AG20443 (cell line): ENCODE measurements around the gene LIM2.
"Not testable (repeated sequence)": the region's sequence is repeated elsewhere in the genome, so short reads cannot be mapped to it uniquely, and the experiment has no call there.

Experiments
- DNase-seq: peaks from one replicate; pipeline ENCODE4 v3.0.0; 2012; ENCODE audit warnings: low spot score, mixed read lengths

The LIM2 gene, protein sequence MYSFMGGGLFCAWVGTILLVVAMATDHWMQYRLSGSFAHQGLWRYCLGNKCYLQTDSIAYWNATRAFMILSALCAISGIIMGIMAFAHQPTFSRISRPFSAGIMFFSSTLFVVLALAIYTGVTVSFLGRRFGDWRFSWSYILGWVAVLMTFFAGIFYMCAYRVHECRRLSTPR

DNA sequence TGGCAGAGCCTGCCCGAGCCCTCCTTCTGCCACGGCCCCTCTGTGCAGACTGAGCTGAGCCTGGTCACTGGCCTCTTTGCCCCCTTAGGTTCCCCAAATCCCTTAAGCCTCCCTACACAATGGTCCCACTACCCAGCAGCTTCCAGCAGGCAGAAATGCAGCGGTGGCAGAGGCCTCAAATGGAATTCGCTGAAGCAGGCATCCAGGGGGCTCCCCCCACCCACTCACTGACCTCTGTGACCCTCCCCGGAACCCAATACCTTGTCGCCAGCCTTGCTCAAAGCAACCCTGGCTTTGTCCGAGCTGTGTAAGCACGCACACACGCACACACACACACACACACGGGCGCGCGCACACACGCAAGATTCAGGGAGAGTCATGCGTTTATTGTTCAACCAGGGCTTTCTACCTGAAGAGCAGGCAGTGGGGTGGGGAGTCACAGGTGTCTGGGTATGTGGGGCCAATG lies at the start of gene LIM2:
TSS of gene LIM2 (minus strand) at position 51 of the 466 bp plus-strand sequence. CDS start 531 bp downstream, outside the sequence.
- DNase-seq: no peak

DNA sequence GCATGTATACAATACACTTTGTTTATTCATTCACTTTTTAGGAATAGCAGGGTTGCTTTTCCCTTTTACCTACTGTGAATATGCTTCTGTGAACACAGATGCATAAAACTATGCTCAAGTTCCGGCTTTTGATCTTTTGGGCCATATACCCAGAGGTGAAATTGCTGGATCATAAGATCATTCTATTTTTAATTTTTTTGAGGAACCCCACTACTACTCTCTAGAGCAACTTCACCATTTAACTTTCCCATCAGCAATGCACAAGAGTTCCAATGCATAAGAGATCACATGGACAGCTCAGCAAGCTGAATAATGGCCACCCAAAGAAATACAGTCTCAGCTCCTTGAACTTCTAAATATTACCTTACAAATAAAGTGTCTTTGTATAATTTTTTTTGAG lies 46.7 kb upstream of the LIM2 start:
- DNase-seq: no peak

DNA sequence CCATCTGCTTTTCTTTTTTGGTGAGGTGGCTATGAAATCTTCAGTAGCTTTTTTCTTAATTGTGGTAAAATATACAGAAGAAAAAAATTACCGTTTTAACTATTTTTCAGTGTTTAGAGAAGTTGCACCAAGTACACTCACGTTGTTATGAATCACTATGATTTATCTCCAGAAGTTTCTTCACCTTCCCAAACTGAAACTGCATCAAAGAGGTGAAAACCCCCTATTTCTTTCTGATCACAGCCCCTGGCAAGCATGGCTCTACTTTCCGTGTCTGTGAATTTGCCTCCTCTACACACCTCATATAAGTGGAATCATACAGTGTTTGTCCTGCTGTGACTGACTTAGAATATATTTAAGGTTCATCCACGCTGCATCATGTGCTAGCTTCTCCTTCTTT lies 45.3 kb upstream of the LIM2 start:
- no peak for DNase-seq

DNA sequence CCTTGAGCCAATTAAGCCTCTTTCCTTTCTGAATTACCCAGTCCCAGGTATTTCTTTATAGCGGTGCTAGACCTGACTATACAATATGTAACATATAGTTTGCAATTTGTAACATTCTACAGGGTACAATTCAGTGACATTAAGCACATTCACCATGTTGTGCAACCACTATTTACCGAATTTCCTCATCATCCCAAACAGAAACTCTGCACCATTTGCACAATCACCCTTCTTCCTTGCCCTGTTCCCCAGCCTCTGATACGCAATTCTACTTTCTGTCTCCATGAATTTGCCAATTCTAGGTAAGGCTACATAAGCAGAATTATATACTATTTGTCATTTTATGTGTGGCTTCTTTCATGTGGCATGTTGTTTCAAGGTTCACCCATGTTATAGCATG lies 43.4 kb upstream of the LIM2 start:
- DNase-seq: no peak

DNA sequence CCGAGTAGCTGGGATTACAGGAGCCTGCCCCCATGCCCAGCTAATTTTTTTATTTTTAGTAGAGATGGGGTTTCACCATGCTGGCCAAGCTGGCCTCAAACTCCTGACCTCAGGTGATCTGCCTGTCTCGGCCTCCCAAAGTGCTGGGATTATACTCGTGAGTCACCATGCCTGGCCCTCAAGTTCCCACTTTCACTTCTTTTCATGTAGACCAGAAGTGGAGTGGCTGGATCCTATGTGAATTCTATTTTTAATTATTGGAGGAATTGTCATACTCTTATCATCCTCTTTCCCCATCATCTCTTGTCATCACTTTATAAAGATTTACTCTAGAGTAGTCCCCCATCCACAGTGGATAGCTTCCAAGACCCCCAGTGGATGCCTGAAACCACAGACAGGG lies 42.4 kb upstream of the LIM2 start:
- no peak for DNase-seq

DNA sequence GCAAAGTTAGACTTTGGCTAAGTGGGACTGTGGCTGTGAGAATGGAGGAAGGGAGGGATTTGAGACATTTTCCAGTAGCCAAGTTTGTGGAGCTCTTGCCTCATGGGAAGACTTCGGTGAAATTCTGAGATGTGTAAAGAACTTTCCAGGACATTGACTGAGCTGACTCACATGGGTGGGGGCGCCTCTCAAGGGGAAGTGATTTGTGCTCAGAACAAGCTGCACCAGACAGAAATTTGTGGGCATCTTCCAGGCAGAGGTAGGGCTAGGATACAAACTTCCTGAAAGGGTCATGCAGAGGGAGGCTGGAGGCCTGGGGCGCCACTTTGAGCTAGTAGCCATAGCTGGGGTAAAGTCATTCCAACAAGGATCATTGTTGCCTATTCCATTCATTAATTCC lies 39.4 kb upstream of the LIM2 start:
- DNase-seq: no peak

DNA sequence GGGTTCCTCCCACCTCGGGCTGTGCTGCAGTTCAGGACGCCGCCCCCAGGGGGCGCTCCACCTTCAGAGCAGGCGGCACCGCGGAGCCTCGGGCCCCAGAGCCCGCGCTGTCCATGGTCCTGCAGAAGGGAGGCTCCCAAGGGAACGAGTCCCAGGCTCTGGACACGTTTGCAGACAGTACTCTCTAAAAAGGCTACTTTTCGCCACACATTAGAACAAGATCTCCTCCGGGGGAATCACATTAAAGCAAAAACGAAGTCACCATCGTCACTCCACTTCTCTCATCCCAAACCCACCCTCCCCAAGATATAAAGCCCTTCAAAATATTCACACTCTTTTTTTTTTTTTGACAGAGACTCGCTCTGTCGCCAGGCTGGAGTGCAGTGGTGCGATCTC lies 34.3 kb upstream of the LIM2 start:
- DNase-seq: peak; percentile 95

DNA sequence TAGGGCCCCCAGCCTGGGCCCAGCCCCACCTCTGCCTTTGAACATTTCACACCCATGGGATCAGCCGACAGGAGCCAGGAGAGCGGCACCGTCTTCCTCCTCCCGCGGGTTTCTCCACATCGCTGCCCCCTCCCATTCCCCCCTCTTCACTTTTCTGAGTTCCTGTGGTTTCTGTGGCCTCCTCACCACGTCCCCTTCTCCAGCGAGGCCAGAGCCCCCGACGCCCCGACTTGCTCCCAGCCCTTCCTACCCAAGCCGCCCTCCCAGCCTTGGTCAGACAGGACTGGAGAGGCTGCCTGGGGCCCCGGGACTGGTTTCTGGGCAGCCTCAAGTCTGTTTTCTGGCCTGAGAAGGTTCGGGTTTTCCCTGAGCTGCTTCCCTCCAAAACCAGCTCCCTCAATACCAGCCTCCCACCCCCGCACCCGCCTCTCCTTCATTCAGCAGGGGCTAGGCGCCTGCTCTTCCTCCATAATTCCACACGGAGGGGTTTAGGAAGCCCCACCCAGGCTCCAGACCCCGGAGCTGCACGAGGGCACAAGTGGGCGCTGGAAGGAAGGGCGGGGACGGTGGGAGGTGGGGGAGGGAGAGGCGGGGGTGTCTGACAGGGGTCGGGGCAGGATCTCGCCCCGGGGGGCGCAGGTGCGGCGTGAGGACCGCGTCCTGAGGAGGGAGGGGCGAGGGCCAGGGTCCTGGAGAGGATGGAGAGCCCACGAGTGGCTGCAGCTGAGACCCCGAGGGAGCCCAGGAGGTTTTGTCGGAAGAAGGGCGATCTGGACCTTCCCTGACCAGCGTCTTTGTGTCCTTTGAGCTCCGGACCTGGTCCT lies 33.7 kb upstream of the LIM2 start:
- no peak for DNase-seq

DNA sequence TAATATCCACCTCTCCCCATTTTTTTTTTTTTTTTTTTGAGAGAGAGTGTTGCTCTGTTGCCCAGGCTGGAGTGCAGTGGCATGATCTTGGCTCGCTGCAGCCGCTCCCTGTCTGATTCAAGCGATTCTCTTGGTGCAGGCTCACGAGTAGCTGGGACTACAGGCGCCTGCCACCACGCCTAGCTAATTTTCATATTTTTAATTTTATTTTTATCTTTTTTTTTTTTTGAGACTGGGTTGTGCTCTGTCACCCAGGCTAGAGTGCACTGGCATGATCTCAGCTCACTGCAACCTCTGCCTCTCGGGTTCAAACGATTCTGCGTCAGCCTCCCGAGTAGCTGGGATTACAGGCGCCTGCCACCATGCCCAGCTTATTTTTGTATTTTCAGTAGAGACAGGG lies 32.7 kb upstream of the LIM2 start:
- not testable (repeated sequence) for DNase-seq

DNA sequence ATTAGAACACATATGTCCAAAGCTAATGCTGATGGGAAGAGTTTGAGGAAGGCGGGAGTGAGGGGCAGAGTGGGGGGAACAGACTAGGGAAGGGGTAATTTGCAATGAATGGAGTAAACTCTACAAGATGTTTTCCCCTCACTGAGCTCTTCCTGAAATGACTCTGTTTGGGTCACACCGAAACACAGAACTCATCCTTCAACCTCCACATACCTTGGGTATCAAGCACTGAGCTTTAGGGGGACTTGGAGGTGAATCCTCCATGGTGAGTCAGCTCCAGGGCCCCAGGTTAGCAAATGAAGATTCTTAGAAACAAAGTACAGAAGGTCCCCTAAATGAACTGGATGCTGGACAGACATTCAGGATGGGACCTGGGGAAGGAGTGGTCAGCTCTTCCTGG lies 30.9 kb upstream of the LIM2 start:
- no peak for DNase-seq

DNA sequence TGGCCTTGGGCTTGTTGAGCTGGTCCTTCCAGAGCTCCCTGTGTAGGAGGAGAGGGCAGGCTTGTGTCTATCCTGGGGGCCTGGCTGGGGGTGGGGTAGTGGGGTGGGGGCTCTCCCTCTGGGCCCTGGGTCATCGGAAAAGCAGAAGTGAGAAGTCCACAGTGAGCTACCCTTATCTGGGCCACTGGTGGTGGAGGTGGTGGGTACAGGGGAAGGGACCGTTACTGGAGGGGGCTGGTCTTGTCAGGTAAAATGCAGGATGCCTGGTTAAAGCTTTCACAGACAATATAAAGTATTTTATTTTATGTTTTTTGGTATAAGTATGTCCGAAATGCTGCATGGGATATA lies 30.0 kb upstream of the LIM2 start:
- no peak for DNase-seq

DNA sequence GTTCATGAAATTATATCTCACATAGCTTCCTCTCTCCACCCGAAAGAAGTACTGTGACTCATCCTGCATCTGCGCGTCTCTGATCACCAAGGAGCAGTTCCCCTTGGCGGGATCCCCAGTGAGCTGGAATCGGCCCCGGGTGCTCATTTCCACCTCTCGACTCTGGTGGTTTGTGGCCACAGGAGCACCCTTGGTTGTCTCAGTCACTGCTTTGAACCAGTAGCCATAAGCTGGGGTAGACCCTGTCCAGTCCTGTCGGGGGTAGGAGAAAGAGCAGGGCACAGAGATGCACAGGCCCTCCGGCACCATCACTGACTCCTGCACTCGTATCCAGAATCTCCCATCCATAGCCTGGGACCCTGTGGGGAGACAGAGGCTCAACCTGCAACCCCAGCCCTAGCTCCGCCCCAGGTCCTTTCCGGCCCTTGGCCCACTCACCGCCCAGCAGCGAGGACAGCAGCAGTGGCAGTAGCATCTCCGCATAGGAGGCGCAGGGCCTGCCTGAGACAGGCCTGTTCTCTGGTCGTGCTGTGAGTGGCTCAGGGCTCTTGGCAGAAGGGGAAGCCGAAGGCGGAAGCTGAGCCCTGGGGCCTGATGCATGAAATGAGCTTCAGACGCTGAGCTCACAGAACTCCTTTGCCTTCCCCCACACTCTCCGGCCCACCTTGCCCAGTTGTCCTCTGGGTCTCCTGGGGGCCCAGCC lies 29.5 kb upstream of the LIM2 start, which contains the start of gene SIGLEC10:
TSS of gene SIGLEC10 (minus strand) at position 536 of the 703 bp plus-strand sequence. CDS start at position 475, 61 bp downstream.
- DNase-seq: peak; percentile 31

DNA sequence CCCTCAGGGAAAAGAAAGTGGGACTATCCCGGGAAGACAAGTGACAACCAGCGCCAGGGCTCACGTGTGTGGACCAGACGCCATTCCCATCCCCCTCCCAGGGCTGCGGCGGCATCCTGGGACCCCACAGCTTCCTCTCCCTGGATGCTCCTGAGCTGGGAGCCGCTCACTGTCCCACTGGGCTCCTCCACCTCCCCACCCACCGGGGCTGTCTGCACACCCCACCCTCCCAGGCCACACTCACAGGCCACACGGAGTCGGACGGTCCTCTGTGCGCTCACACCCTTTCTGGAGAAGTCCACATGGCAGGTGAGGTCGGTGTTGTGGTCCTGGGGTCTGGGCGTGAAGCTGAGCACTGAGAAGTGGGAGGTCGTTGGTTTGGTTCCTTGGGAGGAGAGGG lies 28.6 kb upstream of the LIM2 start:
- DNase-seq: not testable (repeated sequence)

DNA sequence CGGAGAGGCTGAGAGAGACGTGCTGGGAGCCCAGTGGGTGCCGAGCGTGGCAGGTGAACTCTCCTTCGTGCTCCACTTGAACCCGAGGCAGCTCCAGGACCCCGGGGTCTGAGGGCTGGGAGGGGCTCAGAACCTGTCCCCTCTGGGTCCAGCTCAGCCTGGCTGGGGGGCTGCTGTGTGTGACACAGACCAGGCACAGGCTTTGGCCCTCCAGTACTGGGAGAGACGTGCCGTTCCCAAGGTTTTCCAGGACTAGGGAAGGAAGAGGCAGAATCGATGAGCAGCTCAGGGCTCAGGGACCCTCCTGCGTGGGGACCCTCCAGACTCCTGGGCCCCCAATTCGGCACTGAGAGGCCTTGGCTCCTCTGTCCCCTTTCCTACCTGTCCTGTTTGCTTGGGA lies 27.4 kb upstream of the LIM2 start:
- no peak for DNase-seq

DNA sequence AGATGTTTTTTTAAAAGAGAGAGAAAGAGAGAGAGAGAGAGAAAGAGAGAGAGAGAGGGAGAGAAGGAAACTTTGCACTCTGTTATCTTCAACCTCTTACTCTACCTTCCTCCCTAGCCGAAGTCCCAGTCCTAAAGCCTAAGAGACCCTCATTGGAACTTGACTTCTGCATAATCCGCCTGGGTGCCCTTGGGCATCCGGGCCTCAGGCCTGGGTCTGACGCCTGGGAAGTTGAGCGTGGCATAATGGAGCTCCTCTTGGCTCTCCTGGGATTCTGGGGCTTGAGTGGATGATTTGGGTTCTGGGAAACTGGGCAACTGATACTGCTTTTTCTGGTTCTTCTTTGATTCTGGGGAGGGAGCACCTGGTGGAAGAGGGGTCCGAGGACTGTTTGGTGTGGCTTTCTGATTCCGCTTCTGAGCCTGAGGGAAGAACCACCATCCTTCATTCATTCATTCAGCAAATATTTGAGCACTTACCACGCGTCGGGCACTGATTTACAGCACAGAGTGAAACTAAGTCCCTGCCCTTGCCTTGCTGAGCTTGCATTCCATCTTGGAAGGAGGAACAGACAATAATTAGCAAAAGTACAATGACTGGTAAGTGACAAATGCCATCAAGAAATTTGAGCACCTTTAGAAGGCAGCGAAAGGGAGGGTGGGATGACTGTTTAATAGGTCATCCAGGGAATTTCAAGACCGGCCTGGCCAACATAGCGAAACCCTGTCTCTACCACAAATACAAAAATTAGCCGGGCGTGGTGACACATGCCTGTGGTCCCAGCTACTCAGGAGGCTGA lies 23.4 kb upstream of the LIM2 start:
- DNase-seq: no peak

DNA sequence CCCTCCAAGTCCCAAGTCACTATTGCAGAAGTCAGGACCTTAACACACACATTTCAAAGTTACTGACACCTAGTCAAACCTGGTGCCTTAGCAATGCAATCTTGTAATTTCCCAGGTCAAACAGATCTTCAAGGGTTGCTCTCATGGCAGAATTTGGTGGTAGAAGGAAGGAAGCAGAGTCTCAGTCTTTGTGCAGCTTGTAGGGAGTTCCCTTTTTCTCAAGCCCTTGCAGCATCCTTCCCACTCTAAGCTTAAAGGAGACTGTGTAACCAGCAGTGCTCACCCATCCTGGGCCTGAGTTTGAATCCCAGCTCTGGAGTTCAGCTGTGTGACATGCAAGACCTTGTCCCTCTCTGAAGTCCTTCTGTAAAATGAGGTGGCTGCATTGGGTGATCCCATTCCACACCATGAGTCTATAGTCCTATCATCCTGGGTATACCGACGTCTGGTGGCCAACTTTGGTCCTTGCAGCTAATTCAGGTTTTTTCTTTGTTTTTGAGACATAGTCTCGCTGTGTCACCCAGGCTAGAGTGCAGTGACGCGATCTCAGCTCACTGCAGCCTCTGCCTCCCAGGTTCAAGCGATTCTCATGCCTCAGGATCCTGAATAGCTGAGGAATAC lies 19.8 kb upstream of the LIM2 start:
- DNase-seq: peak; percentile 40

DNA sequence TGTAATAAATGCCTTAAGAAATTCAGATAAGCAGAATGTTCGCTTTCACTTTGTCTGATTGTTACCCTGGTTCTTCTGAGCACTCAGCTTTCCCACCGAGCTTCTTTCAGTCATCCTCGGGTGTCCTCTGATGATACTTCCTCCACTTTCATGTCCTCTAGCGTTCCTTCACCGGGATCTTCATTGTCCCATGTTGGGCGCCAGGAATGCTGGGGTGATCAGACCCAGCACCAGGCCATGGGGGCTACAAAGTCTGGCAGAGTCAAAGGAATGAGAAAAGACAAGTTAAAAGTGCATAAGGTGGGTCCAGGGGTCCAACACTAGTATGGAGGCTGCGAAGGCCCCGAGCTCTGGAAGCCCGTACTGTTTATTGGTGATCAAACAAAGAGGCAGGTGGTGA lies 14.3 kb upstream of the LIM2 start:
- DNase-seq: no peak

DNA sequence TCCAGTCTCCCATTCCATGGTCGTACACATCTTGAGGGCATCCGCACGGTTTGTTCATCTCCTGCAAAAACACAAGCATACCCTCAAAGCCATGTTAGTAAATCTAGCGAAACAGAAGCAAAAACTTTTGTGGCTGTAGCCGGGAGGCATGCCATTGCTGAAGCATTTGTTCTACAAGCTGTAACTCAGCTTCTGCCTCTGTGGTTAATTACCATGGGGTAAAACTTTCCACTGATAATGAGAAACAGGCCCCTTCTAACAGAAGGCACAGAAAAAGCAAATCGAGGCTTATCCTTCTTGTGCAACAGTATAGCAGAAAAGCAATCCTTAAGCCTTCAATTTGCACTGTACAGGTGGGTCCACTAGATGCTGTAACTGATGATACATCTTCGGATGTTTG lies 12.2 kb upstream of the LIM2 start:
- DNase-seq: not testable (repeated sequence)

DNA sequence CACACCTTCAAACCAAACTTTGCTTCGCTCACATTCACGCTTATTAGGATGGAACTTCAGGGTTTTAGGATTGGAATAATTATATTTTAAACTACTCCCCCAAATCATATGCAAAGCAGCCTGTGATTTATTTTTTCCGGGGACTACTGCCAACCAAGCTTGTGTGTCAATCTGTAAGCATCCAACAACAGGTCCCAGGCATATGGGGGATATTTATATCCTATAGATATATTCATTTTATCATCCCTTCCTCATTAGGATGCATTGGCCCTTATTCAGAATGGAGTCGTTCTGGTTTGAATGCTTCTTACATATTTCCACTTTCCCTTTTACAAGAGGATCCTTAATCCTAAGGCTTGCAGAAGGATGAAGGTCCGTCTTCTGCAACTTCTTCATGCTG lies 11.5 kb upstream of the LIM2 start:
- no peak for DNase-seq

DNA sequence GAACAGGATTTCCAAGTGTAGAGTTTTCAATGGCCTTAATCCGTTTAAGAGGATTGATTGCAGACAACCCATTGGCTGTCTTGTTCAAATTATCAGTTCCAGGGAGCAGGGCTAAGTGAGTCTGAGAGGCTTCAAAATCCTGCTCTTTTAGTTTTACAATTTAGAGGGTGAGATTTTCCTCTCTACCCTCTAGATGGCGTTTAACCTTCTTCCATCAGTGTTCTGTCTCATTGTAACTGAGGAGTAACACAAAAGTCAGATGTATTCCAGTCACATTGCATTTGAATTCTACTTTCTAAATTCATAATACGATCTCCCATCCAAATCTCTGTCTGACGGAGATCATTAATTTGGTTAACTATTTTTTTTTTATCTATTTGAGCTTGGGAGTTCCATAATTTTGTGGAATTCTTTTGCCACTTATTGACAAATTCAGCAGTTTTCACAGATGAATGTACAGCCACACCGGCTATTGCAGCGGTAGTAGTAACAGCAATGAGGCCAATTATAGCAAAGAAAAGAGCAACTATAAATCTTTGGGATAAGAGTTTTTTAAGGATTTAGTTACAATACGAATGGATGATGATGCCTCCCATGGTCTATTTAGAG lies 10.4 kb upstream of the LIM2 start:
- DNase-seq: peak; percentile 56

DNA sequence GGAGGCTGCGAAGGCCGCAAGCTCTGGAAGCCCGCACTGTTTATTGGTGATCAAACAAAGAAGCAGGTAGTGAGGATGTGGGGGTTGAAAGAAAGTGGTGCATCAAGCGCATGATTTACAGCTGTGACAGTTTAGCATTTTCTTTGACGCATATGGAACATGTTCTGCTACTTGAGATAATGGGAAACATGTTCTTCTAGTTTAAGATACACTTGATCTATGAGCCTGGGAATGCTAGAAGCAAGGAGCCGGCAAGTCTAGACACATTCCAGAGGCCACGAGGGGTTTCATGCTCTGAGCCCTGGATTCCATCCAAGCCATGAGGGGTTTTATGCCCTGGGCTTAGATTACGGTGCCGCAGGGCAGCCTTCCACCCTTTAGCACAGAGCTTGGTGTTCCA lies 9.7 kb upstream of the LIM2 start:
- not testable (repeated sequence) for DNase-seq
